Activated CD8-positive, alpha-beta memory T cell treated with anti-CD3 and anti-CD28 coated beads, Interleukin-2, amount 50 U/mL, for 1 hour (primary cell): Measurements from ENCODE around the gene CWC27.

Experiments used
- DNase-seq: peaks from one replicate; pipeline ENCODE4 v3.0.0-alpha.2; 2020; ENCODE audit errors: extremely low read depth

Gene CWC27

GRCh38 chr5:64979531-64979930 is 210.8 kb downstream of the CWC27 start:
- DNase-seq, result no peak

GRCh38 chr5:64980176-64980575 is 211.4 kb downstream of the CWC27 start:
- DNase-seq, result no peak

- no peak for DNase-seq
Observed at GRCh38 chr5:64987768-64988167, 219.0 kb downstream of the CWC27 start.

GRCh38 chr5:65009207-65009606 is 240.5 kb downstream of the CWC27 start:
- no peak for DNase-seq

GRCh38 chr5:65010841-65011240 is 242.1 kb downstream of the CWC27 start:
- no peak for DNase-seq

- DNase-seq, result no peak
Observed at GRCh38 chr5:65012301-65012892, 243.7 kb downstream of the CWC27 start.

- DNase-seq, result no peak
Observed at GRCh38 chr5:65013166-65013565, 244.4 kb downstream of the CWC27 start.

GRCh38 chr5:65014769-65015168 is 246.0 kb downstream of the CWC27 start:
- DNase-seq, result no peak

GRCh38 chr5:65015767-65016166 is 247.0 kb downstream of the CWC27 start:
- no peak for DNase-seq

GRCh38 chr5:65017636-65018035 is 248.9 kb downstream of the CWC27 start:
- DNase-seq, result no peak

- DNase-seq, result no peak
Observed at GRCh38 chr5:65018763-65019162, 250.0 kb downstream of the CWC27 start.

- no peak for DNase-seq
Observed at GRCh38 chr5:65020492-65020891, 251.8 kb downstream of the CWC27 start.

- no peak for DNase-seq
Observed at GRCh38 chr5:65021527-65022226, 252.9 kb downstream of the CWC27 start.

GRCh38 chr5:65022932-65023331 is 254.2 kb downstream of the CWC27 start:
- DNase-seq, result no peak

- DNase-seq, result no peak
Observed at GRCh38 chr5:65024681-65025080, 256.0 kb downstream of the CWC27 start.

GRCh38 chr5:65026816-65027548 is 258.3 kb downstream of the CWC27 start:
- DNase-seq, result no peak

- no peak for DNase-seq
Observed at GRCh38 chr5:65029178-65029577, 260.4 kb downstream of the CWC27 start.

GRCh38 chr5:65030056-65030455 is 261.3 kb downstream of the CWC27 start:
- DNase-seq, result no peak

GRCh38 chr5:65032250-65032649 is 263.5 kb downstream of the CWC27 start:
- no peak for DNase-seq

- no peak for DNase-seq
Observed at GRCh38 chr5:65034029-65034812, 265.5 kb downstream of the CWC27 start.

GRCh38 chr5:65034813-65035209 is 266.1 kb downstream of the CWC27 start:
- no peak for DNase-seq
